ENCODE measurements around the gene POLN. TPM values are rescaled to one million over a fixed set of nuclear protein-coding genes. Genes with fewer than 3 reads are reported as not detected.

Gene POLN
- total and polyA plus RNA-seq, 12 donors = 0.69 to 10.6 (median 3.0) TPM

DNA sequence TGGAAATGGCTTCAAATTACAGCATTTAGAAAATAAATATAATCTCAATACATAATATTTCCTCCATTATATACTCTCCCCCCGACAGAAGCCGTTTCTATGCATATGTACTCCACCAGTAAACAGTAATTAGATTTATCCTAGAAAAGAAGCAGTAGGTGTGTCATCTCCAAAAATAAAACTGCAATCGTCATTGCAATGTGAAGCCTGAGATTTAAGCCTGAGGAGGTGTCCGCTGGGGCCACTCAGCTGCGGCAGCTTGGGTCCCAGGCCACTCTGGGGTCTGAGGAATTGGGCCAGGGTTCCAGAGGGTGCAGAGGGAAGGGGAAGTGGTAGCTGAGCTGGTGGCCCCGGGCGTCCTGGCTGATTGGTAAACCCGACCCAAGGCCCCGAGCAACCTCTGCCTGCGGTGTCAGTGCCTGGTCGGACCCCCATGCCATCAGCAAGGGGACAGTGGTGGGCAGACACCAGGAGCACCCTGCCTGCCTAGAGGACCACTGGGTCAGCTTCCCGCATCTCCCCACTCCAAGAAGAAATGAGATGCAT is 27.8 kb upstream of the POLN start:
- no peak for TF ChIP-seq POLR2A (IDR thresholded peaks at IDR 0.05)
- TF ChIP-seq, protein P1, sequence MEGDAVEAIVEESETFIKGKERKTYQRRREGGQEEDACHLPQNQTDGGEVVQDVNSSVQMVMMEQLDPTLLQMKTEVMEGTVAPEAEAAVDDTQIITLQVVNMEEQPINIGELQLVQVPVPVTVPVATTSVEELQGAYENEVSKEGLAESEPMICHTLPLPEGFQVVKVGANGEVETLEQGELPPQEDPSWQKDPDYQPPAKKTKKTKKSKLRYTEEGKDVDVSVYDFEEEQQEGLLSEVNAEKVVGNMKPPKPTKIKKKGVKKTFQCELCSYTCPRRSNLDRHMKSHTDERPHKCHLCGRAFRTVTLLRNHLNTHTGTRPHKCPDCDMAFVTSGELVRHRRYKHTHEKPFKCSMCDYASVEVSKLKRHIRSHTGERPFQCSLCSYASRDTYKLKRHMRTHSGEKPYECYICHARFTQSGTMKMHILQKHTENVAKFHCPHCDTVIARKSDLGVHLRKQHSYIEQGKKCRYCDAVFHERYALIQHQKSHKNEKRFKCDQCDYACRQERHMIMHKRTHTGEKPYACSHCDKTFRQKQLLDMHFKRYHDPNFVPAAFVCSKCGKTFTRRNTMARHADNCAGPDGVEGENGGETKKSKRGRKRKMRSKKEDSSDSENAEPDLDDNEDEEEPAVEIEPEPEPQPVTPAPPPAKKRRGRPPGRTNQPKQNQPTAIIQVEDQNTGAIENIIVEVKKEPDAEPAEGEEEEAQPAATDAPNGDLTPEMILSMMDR (IDR thresholded peaks at IDR 0.05) = no peak
- peak in 1 of 7 donors; percentile 5 for DNase-seq
- no peaks in the 10 kb centered on the region for H3K36me3 ChIP-seq (replicated peaks in 1 of 2)
- intact Hi-C loops (cut with DNase I) = loop anchor here in 1 of 2 donors (5.0 kb wide), 1 partner anchor 138 kb away; no protein-coding TSS in a partner anchor
- H3K4me3 ChIP-seq = no peak overlapping the region
- no peak overlapping the region for H3K27ac ChIP-seq
- no peaks in the 10 kb centered on the region for H3K9me3 ChIP-seq (replicated peaks in 1 of 3)
- H3K27me3 ChIP-seq = no peaks in the 10 kb centered on the region
- 85 to 87% (median 86%) methylated on average over 7 to 12 of the region's 12 CpGs for WGBS, 4 donors
- peaks cover 11 to 24% of the 10 kb centered on the region in 2 donors for H3K4me1 ChIP-seq (replicated peaks in 1 of 2)

DNA sequence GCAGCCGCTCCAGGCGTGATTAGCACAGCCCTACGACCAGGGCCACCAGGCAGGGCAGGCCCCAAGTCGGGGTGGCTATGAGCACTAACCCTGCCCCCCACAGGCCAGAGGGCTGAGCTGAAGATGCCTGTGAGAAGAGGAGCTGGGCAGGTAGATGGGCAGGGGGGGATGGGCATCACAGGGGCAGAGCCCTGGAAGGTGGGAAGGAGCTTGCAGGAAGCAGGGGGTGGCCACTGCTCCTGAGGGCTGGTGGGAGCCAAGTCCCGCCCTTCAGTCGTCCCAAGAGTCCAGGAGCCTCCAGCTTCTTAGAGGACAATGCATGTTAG is 27.2 kb upstream of the POLN start:
- H3K4me1 ChIP-seq (replicated peaks in 1 of 2) = peaks cover 11 to 24% of the 10 kb centered on the region in 2 donors
- no peak overlapping the region for H3K4me3 ChIP-seq
- DNase-seq = peak in 1 of 7 donors; percentile 6
- TF ChIP-seq POLR2A (IDR thresholded peaks at IDR 0.05) = no peak
- TF ChIP-seq, protein P1 (IDR thresholded peaks at IDR 0.05) = no peak
- H3K36me3 ChIP-seq (replicated peaks in 1 of 2) = no peaks in the 10 kb centered on the region
- 78 to 94% (median 85%) methylated on average over 2 to 6 of the region's 6 CpGs for WGBS, 4 donors
- no peaks in the 10 kb centered on the region for H3K9me3 ChIP-seq (replicated peaks in 1 of 3)
- intact Hi-C loops (cut with DNase I) = loop anchor here in 1 of 2 donors (5.0 kb wide), 1 partner anchor 138 kb away; no protein-coding TSS in a partner anchor
- no peak overlapping the region for H3K27ac ChIP-seq
- no peaks in the 10 kb centered on the region for H3K27me3 ChIP-seq

DNA sequence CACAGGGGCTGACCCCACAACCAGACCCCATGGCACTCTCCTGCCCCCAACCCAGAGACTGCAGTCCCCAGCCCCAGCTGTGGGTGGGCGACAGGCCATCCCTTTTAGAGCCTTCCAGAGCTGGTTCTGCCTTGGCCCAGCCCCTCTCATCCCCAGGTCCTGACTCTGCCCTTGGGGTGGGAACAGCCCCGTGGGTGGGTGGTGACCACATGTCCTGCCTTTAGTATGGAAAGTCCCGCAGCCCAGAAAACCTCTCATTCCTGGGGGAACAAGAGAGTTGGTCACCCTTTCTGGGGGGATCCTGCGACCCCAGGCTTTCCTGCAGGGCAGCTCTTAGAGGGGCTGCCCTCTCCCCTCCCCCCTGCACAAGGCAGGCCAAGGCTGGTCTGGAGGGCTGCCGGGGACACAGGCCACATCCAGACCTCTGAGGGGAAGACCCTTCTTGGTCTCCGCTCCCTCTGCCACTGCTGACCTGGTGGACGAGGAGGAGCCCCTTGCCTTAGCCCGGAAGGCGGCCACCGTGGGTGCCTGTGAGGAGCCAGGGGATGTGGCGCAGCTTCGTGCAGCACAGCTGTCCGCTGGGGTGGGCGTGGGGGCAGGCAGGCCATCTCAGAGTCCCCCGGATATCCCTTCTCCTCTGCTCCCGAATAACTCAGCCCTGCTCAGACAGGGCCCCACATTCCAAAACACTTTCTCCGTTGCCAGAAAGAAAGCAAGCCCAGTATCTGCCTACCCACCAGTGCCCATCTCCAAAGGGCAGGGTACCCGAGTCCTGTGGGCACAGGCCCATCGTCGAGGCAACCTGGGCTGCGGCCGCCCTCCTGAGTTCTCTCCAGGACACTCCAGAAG is 26.7 kb upstream of the POLN start:
- no peak for DNase-seq
- no peak overlapping the region for H3K27ac ChIP-seq
- intact Hi-C loops (cut with DNase I) = loop anchor here in 1 of 2 donors (5.0 kb wide), 1 partner anchor 139 kb away; no protein-coding TSS in a partner anchor
- H3K9me3 ChIP-seq (replicated peaks in 1 of 3) = no peaks in the 10 kb centered on the region
- peaks cover 11 to 27% of the 10 kb centered on the region in 2 donors for H3K4me1 ChIP-seq (replicated peaks in 1 of 2)
- H3K4me3 ChIP-seq = no peak overlapping the region
- 76 to 87% (median 84%) methylated on average over 6 to 22 of the region's 22 CpGs for WGBS, 4 donors
- TF ChIP-seq, protein P1 (IDR thresholded peaks at IDR 0.05) = no peak
- no peak for TF ChIP-seq POLR2A (IDR thresholded peaks at IDR 0.05)
- no peaks in the 10 kb centered on the region for H3K36me3 ChIP-seq (replicated peaks in 1 of 2)
- H3K27me3 ChIP-seq = no peaks in the 10 kb centered on the region

DNA sequence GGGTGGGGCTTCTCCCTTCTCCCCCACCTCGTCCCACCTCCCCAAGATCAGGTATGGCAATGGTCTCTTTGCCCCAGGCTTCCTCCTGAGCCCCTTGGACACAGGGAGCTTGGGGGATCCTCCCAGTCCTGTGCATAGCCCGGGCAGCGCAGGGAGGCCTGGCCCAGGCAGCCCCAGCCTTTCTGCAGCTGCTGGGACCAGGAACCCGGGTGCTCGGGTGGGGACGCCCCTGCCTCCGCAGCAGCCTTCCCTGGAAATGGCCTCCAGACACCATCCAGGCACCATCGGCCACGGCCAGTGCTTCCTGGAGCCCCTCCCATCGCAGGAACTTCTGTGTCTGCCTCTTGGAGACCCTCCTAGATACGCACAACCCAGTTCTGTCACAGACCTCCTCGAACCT is 25.9 kb upstream of the POLN start:
- intact Hi-C loops (cut with DNase I) = loop anchor here in 1 of 2 donors (5.0 kb wide), 1 partner anchor 139 kb away; no protein-coding TSS in a partner anchor

More for the DNA sequence above, 25.9 kb upstream of the POLN start:
- TF ChIP-seq, protein P1 (IDR thresholded peaks at IDR 0.05) = no peak
- no peak for TF ChIP-seq POLR2A (IDR thresholded peaks at IDR 0.05)
- 88 to 92% (median 90%) methylated on average over 6 to 12 of the region's 12 CpGs for WGBS, 4 donors
- H3K4me3 ChIP-seq = no peak overlapping the region
- H3K36me3 ChIP-seq (replicated peaks in 1 of 2) = no peaks in the 10 kb centered on the region
- no peaks in the 10 kb centered on the region for H3K27me3 ChIP-seq
- H3K4me1 ChIP-seq (replicated peaks in 1 of 2) = peaks cover 17 to 34% of the 10 kb centered on the region in 2 donors
- H3K27ac ChIP-seq = no peak overlapping the region
- DNase-seq = no peak
- no peaks in the 10 kb centered on the region for H3K9me3 ChIP-seq (replicated peaks in 1 of 3)
